ENCODE results near the gene ASCL3. TPM values are rescaled to one million over a fixed set of nuclear protein-coding genes. Genes with fewer than 3 reads are reported as not detected.
"Not testable (repeated sequence)": the region's sequence is repeated elsewhere in the genome, so short reads cannot be mapped to it uniquely, and the experiment has no call there.

Gene ASCL3
- total and polyA plus RNA-seq, 2 donors (not counting 1 experiment from before 2014, with no cell fraction given): not detected

GRCh38 chr11:8899119-8899753 is 43.6 kb downstream of the ASCL3 start:
- no peak overlapping the region for H2AFZ ChIP-seq (ENCODE audit: low read length)
- H3K4me3 ChIP-seq (replicated peaks in 1 of 4; ENCODE audit: control extremely low read depth in 1 of 4, insufficient read depth in 1 of 4, low read depth in 3 of 4, low read length in 4 of 4): no peak overlapping the region
- H3K27ac ChIP-seq (ENCODE audit: insufficient read depth, low read length): no peak overlapping the region
- no peaks in the 10 kb centered on the region for H3K4me1 ChIP-seq (ENCODE audit: control insufficient read depth, extremely low read depth, insufficient read depth, low read length)
- no peak overlapping the region for H3K4me2 ChIP-seq (ENCODE audit: extremely low read depth, insufficient read depth, low read length)
- TF ChIP-seq CTCF (conservative IDR thresholded peaks at IDR 0.05 in 1 of 2, IDR thresholded peaks at IDR 0.05 in 1 of 2; ENCODE audit: low read depth in 1 of 2, low read length in 2 of 2) (no peak), EZH2 (IDR thresholded peaks at IDR 0.05; ENCODE audit: low read length, missing control alignments) (no peak)
- H4K20me1 ChIP-seq (ENCODE audit: control insufficient read depth, extremely low read depth, insufficient read depth, low read length): no peaks in the 10 kb centered on the region
- H3K79me2 ChIP-seq (ENCODE audit: control insufficient read depth, insufficient read depth, low read length): no peaks in the 10 kb centered on the region
- DNase-seq (ENCODE audit: low read depth in 2 of 2): no peak
- H3K9me3 ChIP-seq (ENCODE audit: control insufficient read depth, insufficient read depth, low read depth, low read length): no peaks in the 10 kb centered on the region
- no peaks in the 10 kb centered on the region for H3K36me3 ChIP-seq (ENCODE audit: control insufficient read depth, insufficient read depth, low read length)
- no peaks in the 10 kb centered on the region for H3K27me3 ChIP-seq (ENCODE audit: control insufficient read depth, insufficient read depth, low read length)
- no peak overlapping the region for H3K9ac ChIP-seq (ENCODE audit: insufficient read depth, low read length)

GRCh38 chr11:8891185-8891584 is 51.6 kb downstream of the ASCL3 start:
- H2AFZ ChIP-seq (ENCODE audit: low read length); H3K9ac ChIP-seq (ENCODE audit: insufficient read depth, low read length); H3K4me3 ChIP-seq (replicated peaks in 1 of 4; ENCODE audit: control extremely low read depth in 1 of 4, insufficient read depth in 1 of 4, low read depth in 3 of 4, low read length in 4 of 4); H3K27ac ChIP-seq (ENCODE audit: insufficient read depth, low read length); H3K79me2 ChIP-seq (ENCODE audit: control insufficient read depth, insufficient read depth, low read length); H3K4me2 ChIP-seq (ENCODE audit: extremely low read depth, insufficient read depth, low read length); H3K4me1 ChIP-seq (ENCODE audit: control insufficient read depth, extremely low read depth, insufficient read depth, low read length); H3K9me3 ChIP-seq (ENCODE audit: control insufficient read depth, insufficient read depth, low read depth, low read length); H3K36me3 ChIP-seq (ENCODE audit: control insufficient read depth, insufficient read depth, low read length); H4K20me1 ChIP-seq (ENCODE audit: control insufficient read depth, extremely low read depth, insufficient read depth, low read length); DNase-seq (ENCODE audit: low read depth in 2 of 2); H3K27me3 ChIP-seq (ENCODE audit: control insufficient read depth, insufficient read depth, low read length): not testable (repeated sequence)

Other genes starting within 250 kb of the ASCL3 start
- 35.4 and 63.7 TPM in 2 replicates for gene AKIP1, start 31.8 kb downstream of the ASCL3 start, total RNA-seq
- gene AKIP1, start 31.8 kb downstream of the ASCL3 start, polyA plus RNA-seq: 42.2 and 50.8 TPM in 2 replicates
- not detected in 2 replicates for gene C11orf16, start 10.1 kb downstream of the ASCL3 start, total RNA-seq
- not detected in 2 replicates for gene C11orf16, start 10.1 kb downstream of the ASCL3 start, polyA plus RNA-seq
- gene TMEM9B, start 21.4 kb upstream of the ASCL3 start, total RNA-seq: 36.2 and 51.0 TPM in 2 replicates
- gene TMEM9B, start 21.4 kb upstream of the ASCL3 start, polyA plus RNA-seq: 59.0 and 61.6 TPM in 2 replicates
- 4.1 and 8.8 TPM in 2 replicates for gene NRIP3, start 61.0 kb upstream of the ASCL3 start, total RNA-seq
- gene NRIP3, start 61.0 kb upstream of the ASCL3 start, polyA plus RNA-seq: 11.7 and 13.9 TPM in 2 replicates
- 1.8 TPM in 2 replicates for gene SCUBE2, start 148.6 kb upstream of the ASCL3 start, total RNA-seq
- 0.61 and 1.1 TPM in 2 replicates for gene SCUBE2, start 148.6 kb upstream of the ASCL3 start, polyA plus RNA-seq

Data from fibroblast of lung (primary cell).